Measurements from ENCODE around the gene SLC39A9. TPM values are rescaled to one million over a fixed set of nuclear protein-coding genes. Genes with fewer than 3 reads are reported as not detected.
"Not testable (repeated sequence)": the region's sequence is repeated elsewhere in the genome, so short reads cannot be mapped to it uniquely, and the experiment has no call there.

SLC39A9 gene
- total RNA-seq, 1 experiment from 2014 or later: 39.8 TPM

DNA sequence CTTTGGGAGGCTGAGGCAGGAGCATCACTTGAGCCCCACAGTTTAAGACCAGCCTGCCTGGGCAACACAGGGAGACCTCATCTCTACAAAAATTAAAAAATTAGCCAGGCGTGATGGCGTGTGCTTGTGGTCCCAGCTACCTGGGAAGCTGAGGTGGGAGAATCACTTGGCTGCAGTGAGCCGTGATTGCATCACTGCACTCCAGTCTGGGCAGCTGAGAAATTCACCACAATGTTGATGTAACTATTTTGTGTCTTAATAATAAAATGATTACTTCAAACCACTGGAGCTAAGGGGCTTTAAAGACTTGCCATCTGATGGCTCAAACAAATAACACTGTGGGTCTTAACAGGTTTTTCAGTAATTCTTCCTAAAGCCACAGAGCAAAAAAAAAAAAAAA is 11.2 kb upstream of the SLC39A9 start:
- no peak overlapping the region for H2AFZ ChIP-seq (ENCODE audit: low read length)
- H3T11ph ChIP-seq (ENCODE audit: low read length): no peak overlapping the region
- H3K9me3 ChIP-seq (ENCODE audit: control insufficient read depth, low read depth, low read length): no peaks in the 10 kb centered on the region
- H3K27me3 ChIP-seq (ENCODE audit: insufficient read depth, low read length): no peaks in the 10 kb centered on the region
- no peaks in the 10 kb centered on the region for H3K9me3 Mint-ChIP-seq
- no CpG with 5 or more reads among the region's 3 CpGs for WGBS (ENCODE audit: extremely low coverage, insufficient read length, low lambda C conversion rate)
- H4K8ac ChIP-seq (replicated peaks; ENCODE audit: insufficient read length, low read depth, low read length): no peak overlapping the region
- H3K4me2 ChIP-seq (ENCODE audit: insufficient read depth, insufficient read length, low read length): no peak overlapping the region
- no peak overlapping the region for H3K23ac ChIP-seq (ENCODE audit: insufficient read length, low read depth, low read length)
- no peak overlapping the region for H2BK20ac ChIP-seq (ENCODE audit: low read depth, low read length, poor library complexity, severe bottlenecking)
- no peak for TF ChIP-seq CTCF (conservative IDR thresholded peaks at IDR 0.05)
- H2BK15ac ChIP-seq (ENCODE audit: low read depth, low read length): no peak overlapping the region
- H3K4me3 Mint-ChIP-seq: no peak overlapping the region
- no peak overlapping the region for H4K91ac ChIP-seq (ENCODE audit: insufficient read length, low read depth, low read length)
- H4K5ac ChIP-seq (ENCODE audit: insufficient read length, low read depth, low read length): no peak overlapping the region
- H4K20me1 ChIP-seq (ENCODE audit: control insufficient read depth, insufficient read depth, insufficient read length): no peaks in the 10 kb centered on the region
- no peaks in the 10 kb centered on the region for H3K4me1 ChIP-seq (ENCODE audit: insufficient read depth, low read length)
- no peak overlapping the region for H2BK120ac ChIP-seq (ENCODE audit: low read depth, low read length, poor library complexity, severe bottlenecking)
- no peak overlapping the region for H2BK5ac ChIP-seq (ENCODE audit: insufficient read length, low read length)
- peaks cover 49 to 90% (median 87%) of the 10 kb centered on the region in 3 experiments; a peak in 6 of 7 replicates for H3K36me3 Mint-ChIP-seq (ENCODE audit: insufficient read depth in 1 of 3, low read depth in 3 of 3)
- no peak overlapping the region for H2AK5ac ChIP-seq (ENCODE audit: insufficient read length, low read length)
- peaks cover 23% of the 10 kb centered on the region; the same call in 1 of the 2 replicates for H3K79me2 ChIP-seq (ENCODE audit: insufficient read depth, low read length)
- H3K27ac ChIP-seq (ENCODE audit: insufficient read length, low read depth, low read length): no peak overlapping the region
- H3K4me1 Mint-ChIP-seq: peaks cover 11 to 12% of the 10 kb centered on the region in 2 experiments
- no peak overlapping the region for H3K14ac ChIP-seq (ENCODE audit: insufficient read depth, low read length)
- H3K27ac Mint-ChIP-seq: no peak overlapping the region
- H3K79me1 ChIP-seq (ENCODE audit: insufficient read depth, low read depth, low read length, poor library complexity, severe bottlenecking): peaks cover 17% of the 10 kb centered on the region
- DNase-seq: no peak
- no peak overlapping the region for H3K18ac ChIP-seq (ENCODE audit: insufficient read length, low read depth, low read length)
- H3K9ac ChIP-seq (ENCODE audit: extremely low read depth, insufficient read length, low read length): no peak overlapping the region
- no peak overlapping the region for H3K56ac ChIP-seq (ENCODE audit: insufficient read length, low read depth, low read length)
- H3K4ac ChIP-seq (ENCODE audit: low read depth, low read length): no peak overlapping the region
- H3K23me2 ChIP-seq (ENCODE audit: insufficient read length, low read depth, low read length, poor library complexity, severe bottlenecking): no peaks in the 10 kb centered on the region
- H2BK12ac ChIP-seq (ENCODE audit: insufficient read length, low read depth, low read length): no peak overlapping the region
- H3K27me3 Mint-ChIP-seq (ENCODE audit: low read depth): no peaks in the 10 kb centered on the region

DNA sequence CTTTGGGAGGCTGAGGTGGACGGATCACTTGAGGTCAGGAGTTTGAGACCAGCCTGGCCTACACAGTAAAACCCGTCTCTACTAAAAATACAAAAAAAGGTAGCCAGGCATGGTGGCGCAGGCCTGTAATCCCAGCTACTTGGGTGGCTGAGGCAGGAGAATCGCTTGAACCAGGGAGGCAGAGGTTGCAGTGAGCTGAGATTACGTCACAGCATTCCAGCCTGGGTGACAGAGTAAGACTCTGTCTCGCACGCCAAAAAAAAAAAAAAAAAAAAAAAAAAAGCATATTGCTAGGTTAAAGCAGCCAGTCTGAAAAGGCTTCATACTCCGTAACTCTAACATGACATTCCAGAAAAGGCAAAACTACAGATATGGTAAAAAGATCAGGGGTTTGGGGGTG is 7.1 kb upstream of the SLC39A9 start:
- Mint-ChIP-seq H3K4me1 (peaks cover 18 to 22% of the 10 kb centered on the region in 2 experiments), H3K27ac (0 out of 7 replicates have a peak overlapping the region, but pooled peaks of 1 of the 3 experiments have one; percentile 72), H3K36me3 (ENCODE audit: insufficient read depth in 1 of 3, low read depth in 3 of 3) (peaks cover 65 to 92% (median 91%) of the 10 kb centered on the region in 3 experiments; a peak in 6 of 7 replicates), H3K4me3 (peak overlapping the region in 1 of 2 experiments; percentile 45; a peak in 1 of 5 replicates)
- H2BK5ac ChIP-seq (ENCODE audit: insufficient read length, low read length); H3K27me3 Mint-ChIP-seq (ENCODE audit: low read depth); H3K9ac ChIP-seq (ENCODE audit: extremely low read depth, insufficient read length, low read length); H3K27ac ChIP-seq (ENCODE audit: insufficient read length, low read depth, low read length); H2BK12ac ChIP-seq (ENCODE audit: insufficient read length, low read depth, low read length); H4K91ac ChIP-seq (ENCODE audit: insufficient read length, low read depth, low read length); H2AFZ ChIP-seq (ENCODE audit: low read length); H3K4me1 ChIP-seq (ENCODE audit: insufficient read depth, low read length); H3K9me3 ChIP-seq (ENCODE audit: control insufficient read depth, low read depth, low read length); H3K18ac ChIP-seq (ENCODE audit: insufficient read length, low read depth, low read length); H2BK15ac ChIP-seq (ENCODE audit: low read depth, low read length); H3K23me2 ChIP-seq (ENCODE audit: insufficient read length, low read depth, low read length, poor library complexity, severe bottlenecking); H3K23ac ChIP-seq (ENCODE audit: insufficient read length, low read depth, low read length); DNase-seq; H3K56ac ChIP-seq (ENCODE audit: insufficient read length, low read depth, low read length); H3K27me3 ChIP-seq (ENCODE audit: insufficient read depth, low read length); H4K8ac ChIP-seq (replicated peaks; ENCODE audit: insufficient read length, low read depth, low read length); H2BK20ac ChIP-seq (ENCODE audit: low read depth, low read length, poor library complexity, severe bottlenecking); H2AK5ac ChIP-seq (ENCODE audit: insufficient read length, low read length); H3K14ac ChIP-seq (ENCODE audit: insufficient read depth, low read length); H4K20me1 ChIP-seq (ENCODE audit: control insufficient read depth, insufficient read depth, insufficient read length); H3T11ph ChIP-seq (ENCODE audit: low read length); H3K4ac ChIP-seq (ENCODE audit: low read depth, low read length); H4K5ac ChIP-seq (ENCODE audit: insufficient read length, low read depth, low read length); H3K4me2 ChIP-seq (ENCODE audit: insufficient read depth, insufficient read length, low read length); H2BK120ac ChIP-seq (ENCODE audit: low read depth, low read length, poor library complexity, severe bottlenecking); H3K9me3 Mint-ChIP-seq: not testable (repeated sequence)
- Histone ChIP-seq H3K79me2 (ENCODE audit: insufficient read depth, low read length) (peaks cover 40% of the 10 kb centered on the region; the same call in 1 of the 2 replicates), H3K79me1 (ENCODE audit: insufficient read depth, low read depth, low read length, poor library complexity, severe bottlenecking) (peaks cover 18% of the 10 kb centered on the region)
- no CpG with 5 or more reads among the region's 8 CpGs for WGBS (ENCODE audit: extremely low coverage, insufficient read length, low lambda C conversion rate)
